CMK (cell line): Measurements from ENCODE around the gene HOXA3.

ENCODE experiments used
- DNase-seq: peaks from one replicate; pipeline ENCODE4 v3.0.0-alpha.2; 2010; ENCODE audit warnings: low read depth

HOXA3 gene

GRCh38 chr7:27143023-27143949 is 9.1 kb downstream of the HOXA3 start, which contains the start of gene HOXA5:
TSS of gene HOXA5 (minus strand) at chr7:27143681. CDS start at chr7:27143607, 74 bp downstream.
- no peak for DNase-seq

- no peak for DNase-seq
Measured at GRCh38 chr7:27142580-27143022, 9.8 kb downstream of the HOXA3 start.

- no peak for DNase-seq
Measured at GRCh38 chr7:27141923-27142579, 10.3 kb downstream of the HOXA3 start.

- no peak for DNase-seq
Measured at GRCh38 chr7:27141137-27141922, 11.1 kb downstream of the HOXA3 start.

- no peak for DNase-seq
Measured at GRCh38 chr7:27140126-27140857, 12.1 kb downstream of the HOXA3 start.

GRCh38 chr7:27139334-27140125 is 12.9 kb downstream of the HOXA3 start:
- no peak for DNase-seq

- DNase-seq: no peak
Measured at GRCh38 chr7:27138985-27139333, 13.4 kb downstream of the HOXA3 start.

GRCh38 chr7:27138472-27138871 is 13.9 kb downstream of the HOXA3 start:
- no peak for DNase-seq

- DNase-seq: no peak
Measured at GRCh38 chr7:27137640-27138315, 14.6 kb downstream of the HOXA3 start.

GRCh38 chr7:27134392-27134791 is 18.0 kb downstream of the HOXA3 start:
- no peak for DNase-seq

GRCh38 chr7:27133409-27134231 is 18.8 kb downstream of the HOXA3 start:
- no peak for DNase-seq

GRCh38 chr7:27132978-27133377 is 19.4 kb downstream of the HOXA3 start:
- DNase-seq: no peak

GRCh38 chr7:27132214-27132613 is 20.2 kb downstream of the HOXA3 start:
- DNase-seq: no peak

- DNase-seq: no peak
Measured at GRCh38 chr7:27131390-27131819, 21.0 kb downstream of the HOXA3 start.

- DNase-seq: no peak
Measured at GRCh38 chr7:27130540-27131389, 21.6 kb downstream of the HOXA3 start, which contains the start of gene HOXA4. TSS of gene HOXA4 (minus strand) at chr7:27130757. CDS start at chr7:27130733, 24 bp downstream.

- no peak for DNase-seq
Measured at GRCh38 chr7:27129729-27130539, 22.4 kb downstream of the HOXA3 start.
